Natural killer cell (primary cell): Measurements from ENCODE around the gene LRRC27. TPM values are rescaled to one million over a fixed set of nuclear protein-coding genes. Genes with fewer than 3 reads are reported as not detected.

ENCODE experiments used
- ATAC-seq, 3 donors: fragments of 150-1000 bp in 2 of 3; fragments of 200-7000 bp in 1 of 3; cut with Tn5 transposase; 1 replicate in 1 of 3; 2 replicates in 2 of 3; pipeline ENCODE4 v1.10.0; 2021; ENCODE audit warnings: mild to moderate bottlenecking in 2 of 3, moderate library complexity in 2 of 3
- DNase-seq, 2 donors: peaks; one replicate each; pipeline versions ENCODE4 v3.0.0 to v3.0.0-alpha.2; 2013 to 2021; ENCODE audit warnings: mixed read lengths in 1 of 2
- H3K27ac ChIP-seq: one replicate; pipeline ENCODE4 v1.5.1; 2013; ENCODE audit warnings: mild to moderate bottlenecking, low read length
- H3K27me3 ChIP-seq: one replicate; pipeline ENCODE4 v1.6.1; 2013; ENCODE audit warnings: low read length; ENCODE audit not compliant: control insufficient read depth, insufficient read depth
- H3K36me3 ChIP-seq: one replicate; pipeline ENCODE4 v1.6.1; 2013; ENCODE audit warnings: low read length; ENCODE audit not compliant: control insufficient read depth, insufficient read depth
- H3K4me1 ChIP-seq: one replicate; pipeline ENCODE4 v1.6.1; 2013; ENCODE audit warnings: low read length; ENCODE audit not compliant: control insufficient read depth, insufficient read depth
- H3K4me3 ChIP-seq: one replicate; pipeline ENCODE4 v1.5.1; 2013; ENCODE audit warnings: low read length
- H3K9me3 ChIP-seq: one replicate; pipeline ENCODE4 v1.6.1; 2013; ENCODE audit warnings: low read length; ENCODE audit not compliant: control insufficient read depth, insufficient read depth
- H3K27ac Mint-ChIP-seq, 2 donors: one replicate each; pipeline ENCODE4 v1.8.0; 2022; ENCODE audit warnings: mild to moderate bottlenecking in 2 of 2, mixed read lengths in 2 of 2, moderate library complexity in 1 of 2
- H3K27me3 Mint-ChIP-seq, 2 donors: one replicate each; pipeline ENCODE4 v1.8.0; 2022; ENCODE audit warnings: low read depth in 2 of 2, mixed read lengths in 2 of 2
- H3K36me3 Mint-ChIP-seq: one replicate; pipeline ENCODE4 v1.8.0; 2022; ENCODE audit warnings: mixed read lengths
- H3K4me1 Mint-ChIP-seq, 2 donors: one replicate each; pipeline ENCODE4 v1.8.0; 2022; ENCODE audit warnings: mixed read lengths in 2 of 2
- H3K4me3 Mint-ChIP-seq: one replicate; pipeline ENCODE4 v1.8.0; 2022; ENCODE audit warnings: mild to moderate bottlenecking, moderate library complexity, mixed read lengths
- H3K9me3 Mint-ChIP-seq, 2 donors: one replicate each; pipeline ENCODE4 v1.8.0; 2022; ENCODE audit warnings: mixed read lengths in 2 of 2
- CTCF ChIP-seq: fragments of 200-600 bp; IDR thresholded peaks from one replicate; pipeline ENCODE4 v1.8.0; 2022; ENCODE audit warnings: antibody characterized with exemption
- WGBS: methylation state at CpG from one replicate; pipeline ENCODE4 v1.1.7; 2013; ENCODE audit warnings: missing lambda C conversion rate; ENCODE audit not compliant: insufficient coverage; 5-methylcytosine and 5-hydroxymethylcytosine counted together
- intact Hi-C: fragments of 100-400 bp; cut with micrococcal nuclease; formaldehyde crosslinking; loops from one replicate; pipeline ENCODE4 v1.14.2; 2022
- total RNA-seq, 4 donors: library from RNA; stranded (reverse); fragments of 120-200 nt in 1 of 4; gene quantifications; one replicate each; pipeline versions ENCODE4 v1.2.3 to v1.2.4, GENCODE V29; 2013 to 2022

LRRC27 gene
- total RNA-seq, 3 donors from 2014 or later (not counting 1 experiment from before 2014, with no cell fraction given), result 8.1 to 22.5 (median 9.9) TPM

GRCh38 chr10:132372516-132373095, 40.6 kb downstream of the LRRC27 start:
- 92% methylated on average over 16 of the region's 16 CpGs for WGBS
- peaks cover 0 to 3% of the 10 kb centered on the region in 2 donors for H3K27me3 Mint-ChIP-seq
- no peak overlapping the region for H3K27ac Mint-ChIP-seq
- no peak overlapping the region for H3K4me3 Mint-ChIP-seq
- Histone ChIP-seq H3K9me3 (no peaks in the 10 kb centered on the region), H3K27ac (no peak overlapping the region), H3K27me3 (no peaks in the 10 kb centered on the region), H3K36me3 (no peaks in the 10 kb centered on the region), H3K4me1 (peaks cover 13% of the 10 kb centered on the region), H3K4me3 (no peak overlapping the region)
- H3K36me3 Mint-ChIP-seq, result peaks cover 15% of the 10 kb centered on the region
- intact Hi-C loops, result no loop called here
- no peak for ATAC-seq
- DNase-seq, result no peak
- peaks cover 6 to 14% of the 10 kb centered on the region in 2 donors for H3K4me1 Mint-ChIP-seq
- no peak for TF ChIP-seq CTCF
- H3K9me3 Mint-ChIP-seq, result no peaks in the 10 kb centered on the region

GRCh38 chr10:132373241-132373955, 41.4 kb downstream of the LRRC27 start:
- Mint-ChIP-seq H3K27ac (no peak overlapping the region), H3K4me1 (peaks cover 6 to 14% of the 10 kb centered on the region in 2 donors), H3K36me3 (peaks cover 8% of the 10 kb centered on the region), H3K27me3 (peaks cover 0 to 3% of the 10 kb centered on the region in 2 donors), H3K9me3 (no peaks in the 10 kb centered on the region), H3K4me3 (no peak overlapping the region)
- ATAC-seq, result no peak
- H3K27me3 ChIP-seq, result no peaks in the 10 kb centered on the region
- no peak overlapping the region for H3K27ac ChIP-seq
- H3K4me1 ChIP-seq, result peaks cover 13% of the 10 kb centered on the region
- TF ChIP-seq CTCF, result no peak
- intact Hi-C loops, result no loop called here
- H3K9me3 ChIP-seq, result no peaks in the 10 kb centered on the region
- H3K36me3 ChIP-seq, result no peaks in the 10 kb centered on the region
- whole genome bisulfite sequencing, result 92% methylated on average over 25 of the region's 25 CpGs
- no peak for DNase-seq
- H3K4me3 ChIP-seq, result no peak overlapping the region

- no peak overlapping the region for H3K4me3 ChIP-seq
- H3K4me1 ChIP-seq, result peaks cover 13% of the 10 kb centered on the region
- no peaks in the 10 kb centered on the region for H3K36me3 ChIP-seq
- 92% methylated on average over 8 of the region's 8 CpGs for WGBS
- peaks cover 0 to 3% of the 10 kb centered on the region in 2 donors for H3K27me3 Mint-ChIP-seq
- no peak overlapping the region for H3K4me3 Mint-ChIP-seq
- ATAC-seq (no peak), DNase-seq (no peak)
- H3K27ac ChIP-seq, result no peak overlapping the region
- no peaks in the 10 kb centered on the region for H3K9me3 ChIP-seq
- peaks cover under 1% of the 10 kb centered on the region for H3K36me3 Mint-ChIP-seq
- TF ChIP-seq CTCF, result no peak
- H3K9me3 Mint-ChIP-seq, result no peaks in the 10 kb centered on the region
- no peaks in the 10 kb centered on the region for H3K27me3 ChIP-seq
- no peak overlapping the region for H3K27ac Mint-ChIP-seq
- H3K4me1 Mint-ChIP-seq, result peaks cover 6 to 14% of the 10 kb centered on the region in 2 donors
- intact Hi-C loops, result no loop called here
Measured at GRCh38 chr10:132374176-132374575, 42.2 kb downstream of the LRRC27 start.
